Ishikawa (cell line): Measurements from ENCODE around the gene ZNF283.
A peak's percentile ranks its signal among the peaks of the same experiment; 100 is the strongest.

ENCODE experiments used
- CEBPB ChIP-seq: IDR thresholded peaks from 2 replicates; pipeline ENCODE4 v1.6.1; 2012
- CREB1 ChIP-seq: IDR thresholded peaks from 2 replicates; pipeline ENCODE4 v1.6.1; 2012; ENCODE audit warnings: low read depth
- EGR1 ChIP-seq: IDR thresholded peaks from 2 replicates; pipeline ENCODE4 v1.6.1; 2012
- EP300 ChIP-seq: IDR thresholded peaks from 2 replicates; pipeline ENCODE4 v1.6.1; 2012; ENCODE audit warnings: borderline replicate concordance
- FOXM1 ChIP-seq: IDR thresholded peaks from 2 replicates; pipeline ENCODE4 v1.6.1; 2012; ENCODE audit warnings: low read depth, borderline replicate concordance
- MAX ChIP-seq: IDR thresholded peaks from 2 replicates; pipeline ENCODE4 v1.6.1; 2012
- NFIC ChIP-seq: IDR thresholded peaks from 2 replicates; pipeline ENCODE4 v1.6.1; 2012
- RAD21 ChIP-seq: IDR thresholded peaks from 2 replicates; pipeline ENCODE4 v1.6.1; 2012; ENCODE audit warnings: low read depth
- REST ChIP-seq: IDR thresholded peaks from 2 replicates; pipeline ENCODE4 v1.6.1; 2012; ENCODE audit warnings: low read depth, mild to moderate bottlenecking
- TAF1 ChIP-seq: IDR thresholded peaks from 2 replicates; pipeline ENCODE4 v1.6.1; 2012; ENCODE audit warnings: low read depth, mild to moderate bottlenecking
- TCF12 ChIP-seq: IDR thresholded peaks from 2 replicates; pipeline ENCODE4 v1.6.1; 2012; ENCODE audit warnings: low read depth
- TEAD4 ChIP-seq: IDR thresholded peaks from 2 replicates; pipeline ENCODE4 v1.6.1; 2012
- USF1 ChIP-seq: IDR thresholded peaks from 2 replicates; pipeline ENCODE4 v1.6.1; 2012
- YY1 ChIP-seq: IDR thresholded peaks from 2 replicates; pipeline ENCODE4 v1.6.1; 2012; ENCODE audit warnings: low read depth
- ZBTB7A ChIP-seq: IDR thresholded peaks from 2 replicates; pipeline ENCODE4 v1.6.1; 2012; ENCODE audit warnings: low read depth

Gene ZNF283

GRCh38 chr19:43784981-43785808 lies 41.9 kb upstream of the ZNF283 start:
- TF ChIP-seq EGR1, result no peak
- TF ChIP-seq YY1, result 0 out of 2 replicates have a peak, but pooled peaks have one; percentile 42
- TF ChIP-seq RAD21, result peak; percentile 97

- TF ChIP-seq TAF1, result no peak
- no peak for TF ChIP-seq REST
- no peak for TF ChIP-seq EGR1
These were observed 40.5 kb upstream of the ZNF283 start for GRCh38 chr19:43786665-43787064.

GRCh38 chr19:43789029-43789428 lies 38.1 kb upstream of the ZNF283 start:
- TF ChIP-seq RAD21 (no peak), TCF12 (no peak), CREB1 (no peak), TEAD4 (0 out of 2 replicates have a peak, but pooled peaks have one; percentile 23), REST (peak; percentile 98), CEBPB (0 out of 2 replicates have a peak, but pooled peaks have one; percentile 8), NFIC (no peak)

GRCh38 chr19:43790587-43790986 lies 36.5 kb upstream of the ZNF283 start:
- no peak for TF ChIP-seq CREB1
- TF ChIP-seq USF1, result no peak

GRCh38 chr19:43797118-43797517 lies 30.0 kb upstream of the ZNF283 start:
- no peak for TF ChIP-seq NFIC
- no peak for TF ChIP-seq REST
- no peak for TF ChIP-seq CREB1
- no peak for TF ChIP-seq EP300

- no peak for TF ChIP-seq MAX
- TF ChIP-seq ZBTB7A, result no peak
- TF ChIP-seq CREB1, result no peak
- no peak for TF ChIP-seq RAD21
- no peak for TF ChIP-seq TCF12
- TF ChIP-seq CEBPB, result no peak
- TF ChIP-seq EP300, result no peak
- no peak for TF ChIP-seq NFIC
- no peak for TF ChIP-seq REST
- TF ChIP-seq TAF1, result no peak
- no peak for TF ChIP-seq USF1
- no peak for TF ChIP-seq TEAD4
- TF ChIP-seq EGR1, result no peak
- no peak for TF ChIP-seq FOXM1
- TF ChIP-seq YY1, result no peak
These were observed 29.6 kb upstream of the ZNF283 start for GRCh38 chr19:43797556-43797955.
